SU-DHL-6 (cell line): ENCODE measurements around the gene CNBD2.
"Not testable (repeated sequence)": the region's sequence is repeated elsewhere in the genome, so short reads cannot be mapped to it uniquely, and the experiment has no call there.

Experiments
- H2AFZ ChIP-seq: fragments of 200-600 bp; sonication (generic); 2 replicates; pipeline ENCODE4 v1.6.1; 2014; ENCODE audit warnings: low read depth, mild to moderate bottlenecking, moderate library complexity, mixed read lengths, antibody characterized with exemption, low read length; ENCODE audit not compliant: severe bottlenecking
- H3F3A ChIP-seq: fragments of 200-600 bp; shearing (Covaris generic); 2 replicates; pipeline ENCODE4 v1.6.0; 2016; ENCODE audit warnings: antibody characterized with exemption, mild to moderate bottlenecking; ENCODE audit not compliant: insufficient read depth
- H3K27ac ChIP-seq: fragments of 200-600 bp; sonication (generic); 2 replicates; pipeline ENCODE4 v1.5.1; 2016; ENCODE audit warnings: low read depth, mild to moderate bottlenecking, low read length, moderate library complexity, mixed read lengths
- H3K27me3 ChIP-seq: fragments of 200-600 bp; sonication (generic), shearing (Covaris generic); 2 replicates; pipeline ENCODE4 v1.6.0; 2014; ENCODE audit warnings: mild to moderate bottlenecking, low read length
- H3K36me3 ChIP-seq: fragments of 200-600 bp; sonication (generic); 2 replicates; pipeline ENCODE4 v1.6.1; 2014; ENCODE audit warnings: mild to moderate bottlenecking, low read length, mixed read lengths
- H3K4me2 ChIP-seq: fragments of 300-600, 200-600 bp; shearing (Covaris generic), sonication (generic); 2 replicates; pipeline ENCODE4 v1.6.0; 2014; ENCODE audit warnings: low read length, low read depth, mild to moderate bottlenecking; ENCODE audit not compliant: poor library complexity, severe bottlenecking
- H3K4me3 ChIP-seq: fragments of 200-600 bp; sonication (generic); 2 replicates; pipeline ENCODE4 v1.5.1; 2014; ENCODE audit warnings: antibody characterized with exemption, low read length, mild to moderate bottlenecking, mixed read lengths; ENCODE audit not compliant: insufficient read depth, poor library complexity, severe bottlenecking
- H3K79me2 ChIP-seq: fragments of 200-600 bp; sonication (generic); 2 replicates; pipeline ENCODE4 v1.6.1; 2014; ENCODE audit warnings: mild to moderate bottlenecking, low read length, moderate library complexity; ENCODE audit not compliant: insufficient read depth
- H3K9ac ChIP-seq: fragments of 200-600 bp; sonication (generic); 2 replicates; pipeline ENCODE4 v1.7.0; 2014; ENCODE audit warnings: mild to moderate bottlenecking, low read length
- H3K9me2 ChIP-seq: fragments of 200-600 bp; sonication (generic); replicated peaks from 2 replicates; pipeline ENCODE4 v1.6.1; 2014; ENCODE audit warnings: low read length; ENCODE audit not compliant: insufficient read depth
- H3K9me3 ChIP-seq: fragments of 200-600 bp; sonication (generic); 2 replicates; pipeline ENCODE4 v1.6.1; 2014; ENCODE audit warnings: low read length, mixed read lengths; ENCODE audit not compliant: insufficient read depth
- H4K20me1 ChIP-seq: fragments of 200-600 bp; sonication (generic); 2 replicates; pipeline ENCODE4 v1.6.1; 2014; ENCODE audit warnings: low read depth, mild to moderate bottlenecking, antibody characterized with exemption, low read length, moderate library complexity, mixed read lengths
- CTCF ChIP-seq: fragments of 200-600 bp; sonication (generic); IDR thresholded peaks from one replicate; pipeline ENCODE4 v1.5.1; 2017; ENCODE audit warnings: antibody characterized with exemption, mild to moderate bottlenecking, low read length, moderate library complexity; ENCODE audit not compliant: insufficient read depth, poor library complexity, severe bottlenecking
- EZH2phosphoT487 ChIP-seq: fragments of 200-600 bp; sonication (generic), shearing (Covaris generic); conservative IDR thresholded peaks from 2 replicates; pipeline ENCODE4 v1.6.1; 2018; ENCODE audit warnings: mild to moderate bottlenecking, antibody characterized with exemption, low read length, moderate library complexity, mixed read lengths

Gene CNBD2

GRCh38 chr20:36074983-36075382 is 106.6 kb downstream of the CNBD2 start:
- no peak overlapping the region for H3K9ac ChIP-seq
- H3K36me3 ChIP-seq, result no peaks in the 10 kb centered on the region
- H3K4me3 ChIP-seq, result no peak overlapping the region
- H3K4me2 ChIP-seq, result no peak overlapping the region
- no peaks in the 10 kb centered on the region for H3K9me3 ChIP-seq
- H4K20me1 ChIP-seq, result no peaks in the 10 kb centered on the region
- no peak overlapping the region for H3K27ac ChIP-seq
- no peaks in the 10 kb centered on the region for H3K27me3 ChIP-seq
- H3K9me2 ChIP-seq, result no peaks in the 10 kb centered on the region
- H3K79me2 ChIP-seq, result no peaks in the 10 kb centered on the region
- TF ChIP-seq EZH2phosphoT487 (no peak), CTCF (no peak)
- no peaks in the 10 kb centered on the region for H3F3A ChIP-seq
- H2AFZ ChIP-seq, result no peak overlapping the region

DNA sequence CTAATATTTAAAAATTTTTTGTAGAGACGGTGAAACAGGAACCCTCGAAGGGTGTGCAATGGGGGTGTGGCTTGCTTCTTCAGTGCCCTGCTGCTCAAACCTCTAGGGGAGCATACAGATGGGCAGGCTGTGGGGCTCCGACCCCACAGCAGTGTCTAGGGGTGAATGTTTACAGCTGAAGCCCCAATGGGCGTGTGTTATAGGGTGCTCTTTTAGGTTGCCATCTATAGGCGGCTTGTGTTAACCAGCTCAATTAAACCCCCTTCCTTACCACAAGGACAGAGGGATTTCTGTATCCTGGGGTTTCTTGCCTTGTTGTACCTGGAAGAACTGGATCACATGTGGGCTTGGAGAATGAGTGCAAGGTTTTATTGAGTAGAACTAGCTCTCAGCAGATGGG is 109.4 kb downstream of the CNBD2 start:
- not testable (repeated sequence) for H3F3A ChIP-seq, H3K27ac ChIP-seq, H4K20me1 ChIP-seq, H3K9me3 ChIP-seq, H3K4me2 ChIP-seq, H2AFZ ChIP-seq, H3K9ac ChIP-seq, H3K79me2 ChIP-seq, H3K9me2 ChIP-seq, H3K4me3 ChIP-seq, H3K36me3 ChIP-seq, H3K27me3 ChIP-seq

- H3K9me3 ChIP-seq, result no peaks in the 10 kb centered on the region
- no peak overlapping the region for H3K4me2 ChIP-seq
- H3K79me2 ChIP-seq, result no peaks in the 10 kb centered on the region
- H3K27ac ChIP-seq, result no peak overlapping the region
- no peaks in the 10 kb centered on the region for H3F3A ChIP-seq
- H3K9me2 ChIP-seq, result no peaks in the 10 kb centered on the region
- TF ChIP-seq CTCF, result no peak
- no peak for TF ChIP-seq EZH2phosphoT487
- H3K36me3 ChIP-seq, result no peaks in the 10 kb centered on the region
- no peak overlapping the region for H2AFZ ChIP-seq
- no peak overlapping the region for H3K9ac ChIP-seq
- H3K4me3 ChIP-seq, result no peak overlapping the region
- no peaks in the 10 kb centered on the region for H4K20me1 ChIP-seq
- no peaks in the 10 kb centered on the region for H3K27me3 ChIP-seq
Measured at GRCh38 chr20:36079486-36079885, 111.1 kb downstream of the CNBD2 start.

DNA sequence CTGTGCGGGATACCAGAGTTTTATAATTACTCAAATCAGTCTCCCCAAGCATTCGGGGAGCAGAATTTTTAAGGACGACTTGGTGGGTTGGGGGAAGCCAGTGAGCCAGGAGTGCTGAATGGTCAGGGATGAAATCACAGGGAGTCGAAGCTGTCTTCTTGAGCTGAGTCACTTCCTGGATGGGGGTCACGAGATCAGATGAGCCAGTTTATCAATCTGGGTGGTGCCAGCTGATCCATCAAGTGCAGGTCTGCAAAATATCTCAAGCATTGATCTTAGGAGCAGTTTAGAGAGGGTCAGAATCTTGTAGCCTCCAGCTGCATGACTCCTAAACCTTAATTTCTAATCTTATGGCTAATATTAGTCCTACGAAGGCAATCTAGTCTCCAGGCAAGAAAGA is 111.6 kb downstream of the CNBD2 start:
- H3K79me2 ChIP-seq, H3K9me3 ChIP-seq, H3K27ac ChIP-seq, H3K4me3 ChIP-seq, H3K9ac ChIP-seq, H3K36me3 ChIP-seq, H3K9me2 ChIP-seq, H4K20me1 ChIP-seq, H3K4me2 ChIP-seq, H3K27me3 ChIP-seq, H3F3A ChIP-seq, H2AFZ ChIP-seq: not testable (repeated sequence)
